ENCODE results near the gene GTF3C2.
A peak's percentile ranks its signal among the peaks of the same experiment; 100 is the strongest.

GTF3C2 gene

DNA sequence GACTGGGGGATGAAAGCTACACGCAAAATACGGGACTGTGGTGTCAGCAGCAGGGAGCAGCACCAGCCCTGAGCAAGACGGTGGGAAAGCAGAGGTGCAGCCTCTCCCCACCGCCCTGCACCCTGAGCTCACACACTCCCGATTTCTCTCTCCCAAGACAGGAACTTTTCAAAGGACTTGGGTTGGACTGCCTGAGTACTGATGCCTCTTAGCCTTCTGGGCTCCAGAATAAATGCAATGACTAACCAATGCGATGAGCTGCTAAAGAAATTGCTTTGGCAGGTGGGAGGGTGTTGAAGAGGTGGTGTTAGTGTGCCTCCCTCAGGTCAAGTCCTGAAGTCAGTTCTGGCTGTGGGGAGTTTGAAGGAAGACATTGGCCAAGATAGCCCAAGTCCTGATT, 64.7 kb downstream of the GTF3C2 start:
- no peak overlapping the region for H3K4me3 ChIP-seq (ENCODE audit: low read depth, low read length)

DNA sequence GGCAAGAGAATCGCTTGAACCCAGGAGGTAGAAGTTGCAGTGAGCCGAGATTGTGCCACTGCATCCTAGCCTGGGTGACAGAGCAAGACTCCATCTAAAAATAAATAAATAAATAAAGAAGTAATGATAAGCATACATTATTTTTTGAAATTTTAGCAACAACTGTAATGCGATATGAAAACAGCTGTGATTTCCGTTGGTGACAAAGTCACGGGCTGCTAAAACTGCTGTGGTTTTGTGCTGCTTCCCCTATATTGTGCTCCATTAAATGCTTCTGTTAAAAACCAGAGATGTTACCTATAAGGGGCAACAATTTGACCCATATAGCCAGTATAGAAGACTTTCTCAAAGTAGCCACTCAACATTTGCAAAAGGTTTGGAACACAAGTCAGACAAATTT, 66.0 kb downstream of the GTF3C2 start:
- TF ChIP-seq, protein P1, sequence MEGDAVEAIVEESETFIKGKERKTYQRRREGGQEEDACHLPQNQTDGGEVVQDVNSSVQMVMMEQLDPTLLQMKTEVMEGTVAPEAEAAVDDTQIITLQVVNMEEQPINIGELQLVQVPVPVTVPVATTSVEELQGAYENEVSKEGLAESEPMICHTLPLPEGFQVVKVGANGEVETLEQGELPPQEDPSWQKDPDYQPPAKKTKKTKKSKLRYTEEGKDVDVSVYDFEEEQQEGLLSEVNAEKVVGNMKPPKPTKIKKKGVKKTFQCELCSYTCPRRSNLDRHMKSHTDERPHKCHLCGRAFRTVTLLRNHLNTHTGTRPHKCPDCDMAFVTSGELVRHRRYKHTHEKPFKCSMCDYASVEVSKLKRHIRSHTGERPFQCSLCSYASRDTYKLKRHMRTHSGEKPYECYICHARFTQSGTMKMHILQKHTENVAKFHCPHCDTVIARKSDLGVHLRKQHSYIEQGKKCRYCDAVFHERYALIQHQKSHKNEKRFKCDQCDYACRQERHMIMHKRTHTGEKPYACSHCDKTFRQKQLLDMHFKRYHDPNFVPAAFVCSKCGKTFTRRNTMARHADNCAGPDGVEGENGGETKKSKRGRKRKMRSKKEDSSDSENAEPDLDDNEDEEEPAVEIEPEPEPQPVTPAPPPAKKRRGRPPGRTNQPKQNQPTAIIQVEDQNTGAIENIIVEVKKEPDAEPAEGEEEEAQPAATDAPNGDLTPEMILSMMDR (IDR thresholded peaks at IDR 0.05; ENCODE audit: borderline replicate concordance, insufficient read depth, low read depth, low read length), result no peak
- H3K4me3 ChIP-seq (ENCODE audit: low read depth, low read length), result no peak overlapping the region

More for the DNA sequence above, 64.7 kb downstream of the GTF3C2 start:
- TF ChIP-seq, protein P1 (IDR thresholded peaks at IDR 0.05; ENCODE audit: borderline replicate concordance, insufficient read depth, low read depth, low read length), result 0 out of 2 replicates have a peak, but pooled peaks have one; percentile 8

DNA sequence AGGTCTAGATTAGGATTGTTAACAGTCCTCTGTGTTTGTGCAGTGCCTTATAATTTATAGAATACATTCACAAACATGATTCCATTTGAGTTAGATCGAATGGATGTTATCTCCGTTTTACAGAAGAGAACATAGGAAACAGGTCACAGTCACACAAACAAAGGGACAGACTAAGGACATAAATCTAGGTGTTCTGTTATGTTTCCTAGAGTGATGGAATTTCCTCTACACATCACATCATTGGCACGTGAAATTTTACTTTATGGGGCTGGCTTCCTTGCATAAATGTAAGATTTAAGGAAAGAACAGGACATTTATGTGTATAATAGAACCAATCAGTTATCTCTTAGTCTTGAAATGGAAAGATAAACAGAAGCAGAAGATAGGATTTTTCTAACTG, 68.0 kb downstream of the GTF3C2 start:
- H3K4me3 ChIP-seq (ENCODE audit: low read depth, low read length), result no peak overlapping the region
- TF ChIP-seq, protein P1 (IDR thresholded peaks at IDR 0.05; ENCODE audit: borderline replicate concordance, insufficient read depth, low read depth, low read length), result no peak

DNA sequence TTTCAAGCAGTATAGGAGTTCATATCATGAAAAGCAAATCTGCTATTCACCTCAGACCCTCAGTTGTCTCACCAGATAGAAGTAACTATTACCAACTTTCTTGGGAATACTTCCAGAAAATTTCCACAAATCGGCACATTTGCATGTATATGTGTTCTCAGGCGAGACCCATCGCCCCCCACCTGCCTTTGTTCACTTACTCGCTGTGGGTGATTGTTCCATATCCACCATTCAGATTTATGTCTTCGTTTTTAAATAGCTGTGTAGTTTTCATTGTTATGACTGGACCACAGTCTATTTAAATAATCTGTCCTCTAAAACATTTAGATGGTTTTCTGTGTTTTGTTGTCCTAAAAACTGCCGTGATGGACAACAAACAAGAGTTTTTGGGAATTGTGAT, 71.1 kb downstream of the GTF3C2 start:
- TF ChIP-seq, protein P1 (IDR thresholded peaks at IDR 0.05; ENCODE audit: borderline replicate concordance, insufficient read depth, low read depth, low read length), result no peak
- no peak overlapping the region for H3K4me3 ChIP-seq (ENCODE audit: low read depth, low read length)

DNA sequence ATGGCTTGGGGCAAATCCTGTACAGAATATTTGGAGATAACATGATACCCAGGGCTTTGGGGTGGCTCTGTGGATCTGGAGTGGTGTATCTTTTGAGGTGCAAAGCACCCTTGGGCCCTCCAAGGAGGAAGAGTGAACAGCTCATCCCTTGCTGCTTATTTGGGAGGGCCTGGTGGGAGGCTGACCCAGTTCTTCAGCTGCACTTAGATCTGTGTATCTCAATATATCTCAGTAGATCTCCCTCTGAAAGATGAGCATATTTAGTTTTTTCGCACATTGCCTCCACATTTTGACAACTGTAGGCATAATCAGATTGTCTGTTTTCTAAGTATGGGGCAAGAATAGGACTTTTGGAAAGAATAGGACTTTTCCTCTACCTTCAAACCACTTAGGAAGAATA, 71.6 kb downstream of the GTF3C2 start:
- TF ChIP-seq, protein P1 (IDR thresholded peaks at IDR 0.05; ENCODE audit: borderline replicate concordance, insufficient read depth, low read depth, low read length), result no peak
- no peak overlapping the region for H3K4me3 ChIP-seq (ENCODE audit: low read depth, low read length)

DNA sequence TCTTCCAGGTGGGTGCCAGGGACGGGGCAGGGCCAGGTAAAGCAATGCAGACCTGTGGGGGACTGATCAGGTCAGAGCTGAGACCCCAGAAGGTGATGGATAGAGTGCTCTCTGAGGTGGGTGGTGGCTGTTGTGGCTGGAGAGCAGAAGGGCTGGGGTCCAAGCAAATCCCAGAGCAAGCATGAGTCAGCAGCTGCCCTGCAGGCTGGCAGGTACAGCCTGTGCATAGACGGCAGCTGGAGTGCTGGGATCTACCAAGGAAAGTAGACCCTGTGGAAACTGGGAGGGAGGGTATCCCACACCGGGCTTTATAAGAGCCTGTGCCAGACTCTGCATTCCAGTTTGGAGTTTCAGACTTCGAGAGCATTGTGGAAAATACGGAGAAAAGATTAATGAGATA, 73.7 kb downstream of the GTF3C2 start:
- H3K4me3 ChIP-seq (ENCODE audit: low read depth, low read length), result no peak overlapping the region
- TF ChIP-seq, protein P1 (IDR thresholded peaks at IDR 0.05; ENCODE audit: borderline replicate concordance, insufficient read depth, low read depth, low read length), result no peak

DNA sequence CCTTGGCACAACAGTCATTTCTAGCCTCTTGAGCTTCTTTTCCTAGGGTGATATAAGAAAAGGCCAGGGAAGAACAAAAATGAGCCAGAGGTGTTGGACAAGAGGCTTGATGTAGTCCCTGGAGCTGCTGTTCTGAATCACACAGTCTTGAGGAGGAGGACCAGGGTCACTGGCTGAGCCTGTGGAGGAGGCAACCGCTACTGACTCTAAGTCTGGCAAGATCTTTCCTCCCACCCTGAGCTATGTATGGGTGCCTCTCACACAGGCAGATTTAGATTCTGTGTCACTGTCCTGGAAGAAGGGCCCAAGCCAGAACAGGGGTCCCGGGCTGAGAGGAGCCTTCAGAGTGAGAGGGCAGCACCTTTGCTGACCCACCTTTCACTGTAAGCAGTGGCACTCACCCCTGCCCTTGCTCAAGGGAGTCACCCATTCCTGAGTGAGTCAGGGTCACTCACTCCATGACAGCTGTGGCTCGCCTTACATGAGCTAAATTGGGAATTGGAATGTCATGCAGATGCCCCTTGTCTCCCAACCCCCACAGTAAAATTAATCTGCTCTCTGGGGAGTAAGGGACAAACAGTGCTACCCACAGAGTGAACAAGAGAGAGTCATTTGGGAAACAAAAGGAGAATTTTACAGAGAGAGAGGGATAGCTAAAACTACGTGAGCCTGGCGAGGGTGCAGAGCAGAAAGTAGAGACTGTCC, 74.6 kb downstream of the GTF3C2 start, which contains the start of gene TRIM54:
TSS of gene TRIM54 (plus strand) at position 575 of the 705 bp plus-strand sequence. CDS start 303 bp downstream, outside the sequence.
- H3K4me3 ChIP-seq (ENCODE audit: low read depth, low read length), result no peak within 1 kb of the TSS
- TF ChIP-seq, protein P1 (IDR thresholded peaks at IDR 0.05; ENCODE audit: borderline replicate concordance, insufficient read depth, low read depth, low read length), result no peak

Data from GM12875 (cell line).